AG04449 (cell line): ENCODE measurements around the gene AMN1.
A peak's percentile ranks its signal among the peaks of the same experiment; 100 is the strongest.

Source experiments
- CTCF ChIA-PET: fragments of 350-600 bp; formaldehyde crosslinking; extraction: SDS; loops from one replicate; lab custom pipeline; 2021; ENCODE audit warnings: antibody characterized with exemption; lab: Yijun Ruan, JAX
- POLR2A ChIA-PET: fragments of 400-600, 350-600 bp; formaldehyde crosslinking; extraction: SDS; loops from one replicate; lab custom pipeline; 2020; ENCODE audit warnings: antibody characterized with exemption, inconsistent platforms; lab: Yijun Ruan, JAX
- DNase-seq: peaks from one replicate; pipeline ENCODE4 v3.0.0-alpha.2; 2010; ENCODE audit warnings: low read depth, low spot score
- H3K4me3 ChIP-seq: 2 replicates; pipeline ENCODE4 v1.5.1; 2011; ENCODE audit warnings: low read depth, mild to moderate bottlenecking, control low read depth, low read length
- CTCF ChIP-seq: IDR thresholded peaks from one replicate; pipeline ENCODE4 v1.5.1; 2011; ENCODE audit warnings: mild to moderate bottlenecking, moderate library complexity, low read length, control low read depth, inconsistent platforms; ENCODE audit not compliant: insufficient read depth; ENCODE audit errors: missing control alignments

Gene AMN1

GRCh38 chr12:31629756-31630732, 98.8 kb downstream of the AMN1 start:
- CTCF ChIA-PET: interaction anchor here (0.8 to 1.5 kb wide), 3 partner anchors 14 to 228 kb away, joined by 3 to 5 read pairs (median 3); no protein-coding TSS in a partner anchor
- POLR2A ChIA-PET: no interaction called here
- TF ChIP-seq CTCF: no peak
- DNase-seq: peak; percentile 59
- peak overlapping the region; percentile 15; the same call in 1 of the 2 replicates for H3K4me3 ChIP-seq

GRCh38 chr12:31627456-31628054, 101.3 kb downstream of the AMN1 start:
- ChIA-PET CTCF (no interaction called here), POLR2A (no interaction called here)
- no peak for TF ChIP-seq CTCF
- no peak overlapping the region for H3K4me3 ChIP-seq
- no peak for DNase-seq

- no peak overlapping the region for H3K4me3 ChIP-seq
- ChIA-PET POLR2A (no interaction called here), CTCF (no interaction called here)
- DNase-seq: no peak
- no peak for TF ChIP-seq CTCF
Observed at GRCh38 chr12:31626270-31626995, 102.4 kb downstream of the AMN1 start.

- TF ChIP-seq CTCF: no peak
- ChIA-PET CTCF (interaction anchor here (1.3 kb wide), 1 partner anchor 219 kb away, joined by 4 read pairs; no protein-coding TSS in a partner anchor), POLR2A (no interaction called here)
- no peak overlapping the region for H3K4me3 ChIP-seq
- DNase-seq: no peak
Observed at GRCh38 chr12:31622038-31622437, 106.8 kb downstream of the AMN1 start.
